ENCODE data around the gene OR52M1.

Gene OR52M1

GRCh38 chr11:4577761-4578160, 32.8 kb downstream of the OR52M1 start:
- no peak for TF ChIP-seq CTCF (IDR thresholded peaks at IDR 0.05; ENCODE audit: low read depth, low read length, poor library complexity, severe bottlenecking)
- no peak for TF ChIP-seq EZH2phosphoT487 (IDR thresholded peaks at IDR 0.05; ENCODE audit: borderline replicate concordance, low read length)
- Histone ChIP-seq H3K4me3 (ENCODE audit: low read length) (no peak overlapping the region), H4K20me1 (ENCODE audit: control insufficient read depth, insufficient read depth, low read depth, low read length) (no peaks in the 10 kb centered on the region), H3K9me3 (ENCODE audit: control insufficient read depth, insufficient read depth, low read length) (no peaks in the 10 kb centered on the region), H3K79me2 (ENCODE audit: control insufficient read depth, low read length) (no peaks in the 10 kb centered on the region), H3K9me2 (replicated peaks; ENCODE audit: control insufficient read depth, low read length) (no peaks in the 10 kb centered on the region), H3F3A (ENCODE audit: control insufficient read depth, insufficient read depth) (no peaks in the 10 kb centered on the region), H3K27ac (ENCODE audit: low read depth, low read length) (no peak overlapping the region), H3K4me2 (ENCODE audit: low read length) (no peak overlapping the region), H3K36me3 (ENCODE audit: control insufficient read depth, low read length) (no peaks in the 10 kb centered on the region), H3K4me1 (ENCODE audit: control insufficient read depth, low read length) (no peaks in the 10 kb centered on the region), H3K27me3 (ENCODE audit: control insufficient read depth, low read length) (peaks cover 4% of the 10 kb centered on the region; the same call in 1 of the 2 replicates)

GRCh38 chr11:4578624-4579023, 33.6 kb downstream of the OR52M1 start:
- H3K4me1 ChIP-seq (ENCODE audit: control insufficient read depth, low read length), result no peaks in the 10 kb centered on the region
- no peak overlapping the region for H3K4me2 ChIP-seq (ENCODE audit: low read length)
- TF ChIP-seq EZH2phosphoT487 (IDR thresholded peaks at IDR 0.05; ENCODE audit: borderline replicate concordance, low read length) (no peak), CTCF (IDR thresholded peaks at IDR 0.05; ENCODE audit: low read depth, low read length, poor library complexity, severe bottlenecking) (no peak)
- no peaks in the 10 kb centered on the region for H3K9me3 ChIP-seq (ENCODE audit: control insufficient read depth, insufficient read depth, low read length)
- H3K9me2 ChIP-seq (replicated peaks; ENCODE audit: control insufficient read depth, low read length), result no peaks in the 10 kb centered on the region
- H3K27me3 ChIP-seq (ENCODE audit: control insufficient read depth, low read length), result peaks cover 4% of the 10 kb centered on the region; the same call in 1 of the 2 replicates
- no peaks in the 10 kb centered on the region for H4K20me1 ChIP-seq (ENCODE audit: control insufficient read depth, insufficient read depth, low read depth, low read length)
- H3K79me2 ChIP-seq (ENCODE audit: control insufficient read depth, low read length), result no peaks in the 10 kb centered on the region
- H3K27ac ChIP-seq (ENCODE audit: low read depth, low read length), result no peak overlapping the region
- H3K4me3 ChIP-seq (ENCODE audit: low read length), result no peak overlapping the region
- H3K36me3 ChIP-seq (ENCODE audit: control insufficient read depth, low read length), result no peaks in the 10 kb centered on the region
- no peaks in the 10 kb centered on the region for H3F3A ChIP-seq (ENCODE audit: control insufficient read depth, insufficient read depth)

GRCh38 chr11:4580124-4580523, 35.1 kb downstream of the OR52M1 start:
- Histone ChIP-seq H3K36me3 (ENCODE audit: control insufficient read depth, low read length) (no peaks in the 10 kb centered on the region), H3K4me2 (ENCODE audit: low read length) (no peak overlapping the region), H3K27ac (ENCODE audit: low read depth, low read length) (no peak overlapping the region), H3K27me3 (ENCODE audit: control insufficient read depth, low read length) (peaks cover 4% of the 10 kb centered on the region; the same call in 1 of the 2 replicates), H3K9me3 (ENCODE audit: control insufficient read depth, insufficient read depth, low read length) (no peaks in the 10 kb centered on the region), H4K20me1 (ENCODE audit: control insufficient read depth, insufficient read depth, low read depth, low read length) (no peaks in the 10 kb centered on the region), H3K4me3 (ENCODE audit: low read length) (no peak overlapping the region), H3K4me1 (ENCODE audit: control insufficient read depth, low read length) (no peaks in the 10 kb centered on the region), H3K79me2 (ENCODE audit: control insufficient read depth, low read length) (no peaks in the 10 kb centered on the region), H3F3A (ENCODE audit: control insufficient read depth, insufficient read depth) (no peaks in the 10 kb centered on the region), H3K9me2 (replicated peaks; ENCODE audit: control insufficient read depth, low read length) (no peaks in the 10 kb centered on the region)
- TF ChIP-seq EZH2phosphoT487 (IDR thresholded peaks at IDR 0.05; ENCODE audit: borderline replicate concordance, low read length) (no peak), CTCF (IDR thresholded peaks at IDR 0.05; ENCODE audit: low read depth, low read length, poor library complexity, severe bottlenecking) (no peak)
